GM19043 (cell line): ENCODE data around the gene RHOB.
"Not testable (repeated sequence)": the region's sequence is repeated elsewhere in the genome, so short reads cannot be mapped to it uniquely, and the experiment has no call there.

Experiments used
- ATAC-seq: cut with Tn5 transposase; IDR thresholded peaks from one replicate; pipeline ENCODE4 v1.9.1; 2021; ENCODE audit warnings: low read depth; ENCODE audit not compliant: unreplicated experiment

The RHOB gene

DNA sequence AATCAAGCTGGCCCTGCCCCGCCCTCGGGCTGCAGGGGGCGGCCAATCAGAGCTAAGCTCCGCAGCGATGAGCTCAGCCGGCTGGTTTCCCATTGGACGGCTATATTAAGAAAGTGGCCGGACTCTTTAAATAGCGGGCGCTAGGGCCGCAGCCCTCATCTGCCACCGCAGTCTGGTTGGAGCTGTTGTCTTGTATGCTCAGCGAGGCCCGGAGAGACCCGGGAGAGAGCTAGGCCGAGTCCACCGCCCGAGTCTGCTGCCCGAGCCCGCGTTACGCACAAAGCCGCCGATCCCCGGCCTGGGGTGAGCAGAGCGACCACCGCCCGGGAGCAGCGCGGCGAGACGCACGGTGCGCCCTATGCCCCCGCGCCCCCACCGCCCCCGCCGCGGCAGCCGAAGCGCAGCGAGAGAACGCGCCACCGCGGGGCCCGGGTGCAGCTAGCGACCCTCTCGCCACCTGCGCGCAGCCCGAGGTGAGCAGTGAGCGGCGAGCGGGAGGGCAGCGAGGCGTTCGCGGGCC is at the start of gene RHOB:
TSS of gene RHOB (plus strand) at position 158 of the 520 bp plus-strand sequence. CDS start 392 bp downstream, outside the sequence.
- ATAC-seq = peak; percentile 98

- ATAC-seq = no peak
These were observed 48.9 kb upstream of the RHOB start for GRCh38 chr2:20397811-20398447.

- ATAC-seq = no peak
These were observed 47.8 kb upstream of the RHOB start for GRCh38 chr2:20398956-20399567.

GRCh38 chr2:20400306-20400705 is 46.6 kb upstream of the RHOB start:
- no peak for ATAC-seq

GRCh38 chr2:20400787-20401488 is 45.9 kb upstream of the RHOB start:
- ATAC-seq = no peak

DNA sequence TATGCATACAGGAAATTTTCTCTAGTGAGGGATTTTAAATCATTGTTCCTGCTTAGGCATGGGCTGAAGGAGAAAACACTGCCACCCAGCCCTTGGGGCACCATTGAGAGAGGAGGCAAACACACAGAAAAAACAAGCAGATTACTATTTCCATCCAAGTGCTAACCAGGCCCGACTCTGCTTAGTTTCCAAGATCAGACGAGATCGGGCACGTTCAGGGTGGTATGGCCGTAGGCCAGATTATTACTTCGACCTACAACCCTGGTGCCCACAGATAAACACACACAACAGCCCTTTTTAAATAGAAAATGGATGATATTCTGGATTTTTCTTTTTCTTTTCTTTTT is 45.4 kb upstream of the RHOB start:
- no peak for ATAC-seq

DNA sequence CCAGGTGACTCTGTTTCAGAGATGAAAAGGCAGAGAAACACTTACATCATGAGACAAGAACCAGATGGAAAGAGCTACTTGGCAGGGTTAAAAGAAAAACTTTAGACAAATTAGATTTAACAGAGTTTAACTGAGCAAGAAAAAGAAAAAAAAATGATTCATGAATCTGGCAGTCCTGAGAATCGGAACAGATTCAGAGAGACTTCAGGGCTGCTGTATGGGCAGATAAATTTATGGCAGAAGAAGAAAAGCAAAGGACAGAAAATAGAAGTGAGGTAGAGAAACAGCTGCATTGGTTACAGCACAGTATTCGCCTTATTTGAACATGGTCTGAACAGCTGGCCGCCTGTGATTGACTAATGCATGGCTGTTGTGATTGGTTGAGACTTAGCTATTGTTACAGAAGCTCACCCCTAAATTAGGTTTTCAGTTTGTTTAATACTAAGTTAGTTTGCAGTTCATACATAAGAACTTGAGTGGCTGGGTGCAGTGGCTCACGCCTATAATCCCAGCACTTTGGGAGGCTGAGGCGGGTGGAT is 43.0 kb upstream of the RHOB start:
- ATAC-seq = no peak

DNA sequence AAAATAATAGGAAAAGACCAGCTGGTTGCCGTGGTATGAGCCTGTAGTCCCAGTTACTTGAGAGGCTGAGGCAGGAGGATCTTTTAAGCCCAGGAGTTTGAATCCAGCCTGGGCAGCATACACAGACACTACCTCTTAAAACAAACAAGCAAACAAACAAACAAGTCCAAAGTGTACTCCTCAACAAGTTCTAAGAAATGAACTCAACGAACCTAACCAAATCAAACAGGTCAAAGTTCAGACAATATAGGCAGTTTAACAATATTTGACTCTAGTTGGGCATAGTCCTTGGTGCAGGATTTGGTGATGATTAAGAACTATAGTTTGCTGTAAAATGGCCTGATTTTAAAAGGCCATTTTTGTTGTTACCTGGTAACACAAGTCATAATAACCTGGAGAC is 41.9 kb upstream of the RHOB start:
- no peak for ATAC-seq

GRCh38 chr2:20409039-20409438 is 37.8 kb upstream of the RHOB start:
- no peak for ATAC-seq

DNA sequence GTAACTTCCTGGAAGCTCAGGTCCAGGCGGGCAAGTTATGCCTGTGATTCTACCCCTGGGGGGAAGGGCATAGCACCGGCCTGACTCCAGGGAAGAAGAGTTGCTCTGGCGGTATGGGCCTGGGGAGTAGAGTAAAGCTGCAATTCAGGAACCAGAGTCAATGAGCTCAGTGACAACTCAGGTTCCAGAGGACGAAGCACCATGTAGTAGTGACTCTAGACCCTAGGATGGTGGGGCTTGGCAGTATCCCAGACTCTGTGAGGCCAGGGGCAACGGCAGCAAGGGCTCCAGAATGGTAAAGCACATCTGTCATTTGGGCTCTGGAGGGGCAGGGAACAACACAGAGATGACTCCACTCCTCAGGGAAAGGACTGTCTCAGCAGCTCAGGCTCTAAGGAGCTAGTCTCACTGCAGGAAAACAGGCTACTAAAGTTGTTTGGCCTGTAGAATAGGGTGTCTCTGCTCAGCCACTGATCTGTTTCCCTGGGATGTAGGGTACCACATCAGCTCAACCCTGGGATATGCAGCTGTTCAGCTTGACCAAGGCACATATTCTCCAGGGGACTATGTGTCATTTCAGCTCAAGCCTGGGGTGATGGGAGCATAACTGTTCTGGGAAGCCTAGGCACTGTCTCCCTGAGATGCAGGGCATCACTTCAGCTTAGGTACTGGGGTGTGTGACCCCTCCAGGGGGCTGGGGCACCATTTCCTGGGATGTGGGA is 36.2 kb upstream of the RHOB start:
- ATAC-seq = no peak

DNA sequence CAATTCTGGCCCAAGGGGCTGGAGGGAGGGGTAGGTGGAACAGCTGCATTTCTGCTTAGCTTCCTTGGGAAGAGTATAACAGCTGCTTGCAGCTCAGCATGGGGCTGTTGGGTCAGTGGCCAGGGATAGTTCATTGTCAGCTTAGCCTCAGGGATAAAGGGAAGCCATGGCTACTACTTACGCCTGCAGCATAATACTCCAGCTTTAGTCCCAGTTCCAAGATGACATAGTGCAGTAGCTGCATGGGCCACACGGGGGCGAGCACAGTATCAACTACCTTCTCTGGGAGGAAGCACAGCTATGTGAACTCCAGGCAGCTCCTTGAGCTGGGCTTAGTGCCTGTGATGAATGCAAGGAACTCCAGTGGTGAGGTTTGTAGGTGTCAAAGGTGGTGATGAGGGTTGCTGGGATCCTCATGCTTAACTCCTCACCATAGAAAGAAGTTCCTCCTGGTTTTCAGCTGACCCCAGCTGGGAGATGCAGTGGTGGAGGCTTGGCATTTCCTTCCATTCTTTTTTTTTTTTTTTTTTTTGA is 35.4 kb upstream of the RHOB start:
- ATAC-seq = peak; percentile 100

DNA sequence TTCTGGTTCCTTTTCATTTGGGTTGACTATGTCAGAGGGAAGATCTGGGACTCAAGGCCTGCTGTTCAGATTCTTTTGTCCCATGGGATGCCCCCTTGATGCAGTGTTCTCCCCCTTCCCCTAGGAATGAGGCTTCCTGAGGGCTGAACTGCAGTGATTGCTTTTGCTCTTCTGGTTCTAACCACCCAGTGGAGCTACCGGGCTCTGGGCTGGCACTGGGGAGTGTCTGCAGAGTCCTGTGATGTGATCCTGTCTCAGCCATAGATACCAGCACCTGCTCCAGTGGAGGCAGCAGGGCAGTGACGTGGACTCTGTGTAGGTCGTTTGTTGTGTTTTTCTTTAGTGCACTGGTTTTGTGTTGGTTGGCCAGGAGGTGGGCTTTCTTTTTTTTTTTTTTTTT is 32.1 kb upstream of the RHOB start:
- no peak for ATAC-seq

DNA sequence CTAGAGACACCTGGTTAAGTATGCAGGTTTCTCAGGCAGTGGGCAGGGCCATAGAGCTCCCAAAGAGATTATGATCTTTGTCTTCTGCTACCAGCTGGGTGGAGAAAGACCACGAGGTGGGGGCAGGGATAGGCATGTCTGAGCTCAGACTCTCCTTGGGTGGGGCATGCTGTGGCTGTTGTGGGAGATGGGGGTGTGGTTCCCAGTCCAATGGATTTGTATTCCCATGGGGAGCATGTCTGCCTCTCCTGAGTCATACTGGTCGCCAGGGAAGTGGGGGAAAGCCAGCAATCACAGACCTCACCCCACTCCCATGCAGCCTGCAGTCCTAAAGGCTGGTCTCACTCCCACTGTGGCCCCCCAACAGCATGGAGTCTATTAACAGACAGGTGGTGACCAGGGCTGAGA is 31.4 kb upstream of the RHOB start:
- ATAC-seq = no peak

GRCh38 chr2:20416723-20417122 is 30.2 kb upstream of the RHOB start:
- ATAC-seq = no peak

GRCh38 chr2:20417230-20417821 is 29.5 kb upstream of the RHOB start:
- not testable (repeated sequence) for ATAC-seq

DNA sequence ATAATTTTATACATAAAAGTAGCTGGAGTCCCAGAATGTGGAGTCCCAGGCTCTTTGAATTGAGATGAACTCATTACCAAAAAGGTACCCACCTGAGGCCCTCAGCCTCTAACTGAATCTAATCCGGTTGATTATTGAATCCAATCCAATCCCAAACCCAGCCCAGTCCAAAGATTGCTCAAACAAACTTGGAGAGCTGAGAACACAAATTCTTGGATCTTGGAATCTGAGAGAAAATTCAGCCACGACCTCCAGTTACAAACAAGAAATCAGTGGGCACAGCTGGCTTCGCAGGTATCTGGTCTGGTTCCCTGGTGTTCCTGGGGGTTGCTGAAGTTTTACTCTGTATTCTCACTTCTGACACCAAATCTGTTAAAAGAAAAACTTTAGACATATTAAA is 28.4 kb upstream of the RHOB start:
- ATAC-seq = no peak

DNA sequence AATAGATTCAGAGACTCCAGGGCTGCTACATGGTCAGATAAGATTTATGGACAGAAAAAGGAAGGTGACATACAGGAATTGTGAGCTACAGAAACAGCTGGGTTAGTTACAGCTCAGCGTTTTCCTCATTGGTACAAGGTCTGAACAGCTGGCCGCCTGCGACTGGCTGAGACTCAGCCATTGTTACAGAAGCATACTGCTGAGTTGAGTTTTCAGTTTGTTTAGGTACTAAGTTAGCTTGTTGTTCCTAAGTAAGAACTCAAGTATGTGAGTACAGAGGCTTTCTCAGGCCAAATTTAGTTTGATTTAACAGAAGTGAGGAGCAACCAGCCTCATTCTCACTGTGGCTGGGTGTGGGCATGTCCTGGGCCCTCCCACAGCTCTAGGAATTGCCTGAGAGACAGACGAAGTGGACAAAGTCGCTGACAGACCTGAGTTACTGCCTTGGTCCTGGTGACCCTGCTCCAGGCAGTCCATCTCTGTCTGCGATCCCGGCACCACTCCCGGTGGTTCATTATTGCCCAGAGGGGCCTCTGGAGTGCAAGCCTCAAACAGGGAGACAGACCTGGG is 27.8 kb upstream of the RHOB start:
- no peak for ATAC-seq

GRCh38 chr2:20419752-20420151 is 27.1 kb upstream of the RHOB start:
- no peak for ATAC-seq

GRCh38 chr2:20421336-20421987 is 25.4 kb upstream of the RHOB start:
- no peak for ATAC-seq
